ENCODE measurements around the gene PPP1R13B.

DNA sequence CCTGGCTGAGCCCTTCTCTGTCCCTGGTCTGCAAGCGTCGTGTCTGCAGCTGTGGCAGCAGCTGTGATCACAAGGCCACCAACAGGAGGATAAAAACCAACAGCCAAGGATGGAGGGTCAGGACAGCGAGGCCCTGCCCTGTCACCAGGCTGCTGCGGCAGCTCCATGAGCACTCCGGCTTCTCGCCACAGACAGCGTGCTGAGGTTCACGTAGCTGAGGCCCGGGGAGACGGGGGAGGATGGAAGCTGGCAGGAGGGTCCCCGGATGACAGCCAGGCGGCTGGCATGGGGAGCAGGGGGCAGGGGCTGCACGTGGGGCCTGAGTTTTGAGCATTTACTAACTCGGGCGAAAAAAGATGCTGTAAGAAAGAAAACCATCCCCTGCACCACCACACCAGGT lies 137.6 kb downstream of the PPP1R13B start:
- TF ChIP-seq, protein P1, sequence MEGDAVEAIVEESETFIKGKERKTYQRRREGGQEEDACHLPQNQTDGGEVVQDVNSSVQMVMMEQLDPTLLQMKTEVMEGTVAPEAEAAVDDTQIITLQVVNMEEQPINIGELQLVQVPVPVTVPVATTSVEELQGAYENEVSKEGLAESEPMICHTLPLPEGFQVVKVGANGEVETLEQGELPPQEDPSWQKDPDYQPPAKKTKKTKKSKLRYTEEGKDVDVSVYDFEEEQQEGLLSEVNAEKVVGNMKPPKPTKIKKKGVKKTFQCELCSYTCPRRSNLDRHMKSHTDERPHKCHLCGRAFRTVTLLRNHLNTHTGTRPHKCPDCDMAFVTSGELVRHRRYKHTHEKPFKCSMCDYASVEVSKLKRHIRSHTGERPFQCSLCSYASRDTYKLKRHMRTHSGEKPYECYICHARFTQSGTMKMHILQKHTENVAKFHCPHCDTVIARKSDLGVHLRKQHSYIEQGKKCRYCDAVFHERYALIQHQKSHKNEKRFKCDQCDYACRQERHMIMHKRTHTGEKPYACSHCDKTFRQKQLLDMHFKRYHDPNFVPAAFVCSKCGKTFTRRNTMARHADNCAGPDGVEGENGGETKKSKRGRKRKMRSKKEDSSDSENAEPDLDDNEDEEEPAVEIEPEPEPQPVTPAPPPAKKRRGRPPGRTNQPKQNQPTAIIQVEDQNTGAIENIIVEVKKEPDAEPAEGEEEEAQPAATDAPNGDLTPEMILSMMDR (conservative IDR thresholded peaks at IDR 0.05; ENCODE audit: low read length) = no peak
- TF ChIP-seq EZH2phosphoT487 (IDR thresholded peaks at IDR 0.05; ENCODE audit: borderline replicate concordance, low read depth, low read length) = no peak
